GM18511 (cell line): ENCODE measurements around the gene CORIN.
"Not testable (repeated sequence)": the region's sequence is repeated elsewhere in the genome, so short reads cannot be mapped to it uniquely, and the experiment has no call there.

Experiments
- ATAC-seq: cut with Tn5 transposase; IDR thresholded peaks from one replicate; pipeline ENCODE4 v1.9.1; 2021; ENCODE audit warnings: mild to moderate bottlenecking, moderate library complexity; ENCODE audit not compliant: unreplicated experiment

Gene CORIN

DNA sequence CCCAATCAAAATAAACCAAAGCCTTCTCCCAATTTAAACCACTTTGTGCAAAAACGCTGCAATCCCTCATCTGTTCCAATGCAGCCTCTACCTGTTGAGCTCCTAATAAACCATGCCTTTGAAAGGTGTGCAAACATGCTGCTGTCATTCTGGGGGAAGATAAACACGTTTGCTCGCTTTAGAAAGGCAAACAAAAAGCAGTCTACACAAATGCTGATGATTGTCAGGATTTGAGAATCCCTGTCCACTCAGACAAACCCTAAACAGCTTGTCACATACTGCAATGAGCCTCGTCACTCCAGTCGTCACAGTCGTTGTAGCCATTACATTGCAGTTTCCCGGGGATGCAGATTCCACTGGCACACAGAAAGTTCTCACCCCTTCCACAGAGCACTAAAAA is 145.2 kb downstream of the CORIN start:
- ATAC-seq, result no peak

DNA sequence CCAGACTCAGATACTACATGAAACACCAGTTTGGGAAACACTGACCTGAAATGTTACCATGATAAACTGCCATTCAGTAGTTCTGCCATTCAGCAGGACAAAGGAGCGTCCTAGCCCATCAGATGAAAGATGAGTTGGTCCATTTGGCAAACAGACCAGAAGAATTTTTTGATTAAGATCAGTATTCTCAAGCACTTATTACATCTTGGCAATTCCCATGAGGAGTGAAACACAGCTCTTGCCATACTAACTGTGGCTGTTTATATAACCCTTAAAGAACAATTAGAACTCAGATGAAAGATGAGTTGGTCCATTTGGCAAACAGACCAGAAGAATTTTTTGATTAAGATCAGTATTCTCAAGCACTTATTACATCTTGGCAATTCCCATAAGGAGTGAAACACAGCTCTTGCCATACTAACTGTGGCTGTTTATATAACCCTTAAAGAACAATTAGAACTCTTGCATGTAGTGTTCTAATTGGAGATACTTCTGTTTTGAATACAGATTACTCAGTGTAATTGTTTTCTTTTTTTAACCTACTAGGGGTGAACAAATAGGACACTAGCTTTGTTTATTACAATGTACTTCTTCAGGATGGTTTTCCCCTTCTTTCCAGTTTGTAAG is 146.0 kb downstream of the CORIN start:
- ATAC-seq, result not testable (repeated sequence)

DNA sequence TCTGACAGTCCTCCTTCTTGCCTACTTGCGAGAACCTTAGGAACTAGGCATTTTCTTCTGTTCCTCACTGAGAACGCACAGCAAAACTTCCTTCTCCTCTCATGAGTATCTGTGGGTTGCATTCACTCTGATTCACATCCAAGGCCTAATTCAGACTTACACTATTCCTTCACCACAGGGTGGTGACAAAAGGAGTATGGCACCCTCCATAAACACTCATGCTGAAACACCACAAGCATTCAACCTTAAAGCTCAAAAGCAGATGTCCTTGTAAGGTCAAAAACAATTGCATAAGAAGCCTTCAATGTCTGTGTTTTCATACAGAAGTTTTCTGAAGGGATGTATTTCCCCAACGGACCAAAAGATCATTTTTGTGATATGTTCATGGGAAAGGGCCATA is 147.3 kb downstream of the CORIN start:
- no peak for ATAC-seq

DNA sequence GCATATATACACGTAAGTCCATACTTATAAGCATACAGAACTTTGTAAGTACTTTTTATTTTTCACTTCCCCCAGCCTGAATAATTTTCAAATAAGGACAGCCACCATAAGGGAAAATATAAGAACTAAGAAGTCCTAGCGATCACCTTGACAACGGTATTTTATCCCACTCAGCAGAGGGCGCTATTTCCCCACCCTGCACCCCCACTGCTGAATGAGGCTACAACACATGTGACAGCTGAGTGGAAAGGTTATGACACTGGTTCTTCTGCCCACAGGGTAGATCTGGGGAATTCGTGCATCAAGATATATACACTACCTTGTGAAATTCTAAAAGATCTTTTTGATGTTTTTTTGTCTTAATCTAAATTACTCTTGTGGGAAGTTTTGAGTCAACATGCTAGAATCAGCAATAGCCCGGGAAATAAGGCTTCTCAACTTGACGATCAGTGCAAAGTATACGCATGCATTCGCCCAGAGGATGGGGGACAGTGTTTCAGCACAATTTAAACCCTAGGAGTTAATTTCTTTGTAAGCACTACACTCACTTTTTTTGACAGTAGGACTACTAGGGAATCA is 151.5 kb downstream of the CORIN start:
- ATAC-seq, result peak; percentile 90

DNA sequence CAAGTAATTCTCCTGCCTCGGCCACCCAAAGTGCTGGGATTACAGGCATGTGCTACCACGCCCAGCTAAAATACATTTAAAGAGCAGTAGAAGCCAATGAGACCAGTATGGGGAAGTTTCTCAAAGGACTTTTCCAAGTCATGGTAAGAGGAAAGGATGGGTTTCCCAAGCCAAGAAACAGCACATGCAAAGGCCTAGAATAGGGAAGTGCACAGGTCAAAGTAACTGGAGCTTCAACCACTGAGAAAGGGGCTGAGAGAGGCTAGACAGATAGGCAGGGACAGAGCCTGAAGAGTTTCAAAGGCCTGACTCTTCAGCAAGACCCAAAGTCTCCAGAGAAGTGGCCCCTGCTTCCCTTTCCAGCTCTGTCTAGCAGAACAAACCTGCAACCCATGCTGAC is 162.1 kb downstream of the CORIN start:
- ATAC-seq, result no peak

DNA sequence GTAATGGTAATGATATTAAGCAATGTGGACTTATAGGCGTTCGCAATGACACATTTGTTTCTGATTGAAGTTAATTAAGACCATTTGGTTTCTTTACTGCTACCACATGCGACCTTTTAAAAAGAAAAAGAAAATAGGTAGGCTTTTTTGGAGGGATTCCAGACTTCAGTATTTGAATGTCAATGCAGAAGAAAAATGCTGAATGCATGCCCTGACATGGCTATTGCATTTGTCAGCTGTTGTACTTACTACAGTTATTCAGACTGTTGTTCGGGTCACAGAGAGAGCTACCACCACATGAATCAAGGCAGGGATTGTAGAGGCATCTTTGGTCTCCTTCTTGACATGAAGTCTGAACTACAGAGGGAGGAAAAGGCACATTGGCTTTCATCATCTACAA is 163.7 kb downstream of the CORIN start:
- no peak for ATAC-seq

DNA sequence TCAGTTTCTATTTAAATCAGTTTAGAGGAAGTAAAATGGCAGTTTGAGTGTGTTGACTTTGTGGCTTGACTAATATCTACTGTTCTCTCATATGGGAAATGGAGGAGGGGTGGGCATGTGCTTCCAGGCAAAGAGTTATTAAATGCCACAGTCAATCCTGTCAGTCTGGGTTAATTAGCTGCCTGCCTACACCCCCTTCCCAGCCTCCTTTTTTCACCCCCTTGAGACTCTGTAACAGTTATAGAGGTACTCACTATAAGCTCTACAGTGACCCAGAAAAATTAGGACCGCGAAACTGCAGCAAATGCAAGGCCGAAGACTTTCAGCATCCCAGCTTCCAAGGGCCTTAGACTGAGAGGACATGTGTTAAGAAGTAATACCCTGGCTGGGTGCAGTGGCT is 165.2 kb downstream of the CORIN start:
- no peak for ATAC-seq

DNA sequence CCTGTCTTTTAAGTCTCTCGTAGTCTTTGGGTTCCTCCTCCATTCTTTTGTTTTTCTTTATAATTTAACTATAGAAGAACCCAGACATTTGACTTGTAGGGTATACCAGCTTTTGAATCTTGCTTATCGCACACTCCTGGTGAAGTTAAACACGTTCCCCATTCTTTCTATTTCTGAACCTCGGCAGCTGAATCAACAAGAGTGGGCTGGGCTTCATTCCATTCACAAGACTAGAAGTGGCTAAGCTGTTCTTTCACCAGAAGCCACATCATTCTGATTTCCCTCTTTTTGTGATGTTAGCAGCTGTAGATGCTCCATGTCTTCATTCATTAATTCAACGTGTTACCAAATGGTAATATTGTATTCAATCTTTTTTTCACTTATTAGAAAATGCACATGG is 167.9 kb downstream of the CORIN start:
- no peak for ATAC-seq

DNA sequence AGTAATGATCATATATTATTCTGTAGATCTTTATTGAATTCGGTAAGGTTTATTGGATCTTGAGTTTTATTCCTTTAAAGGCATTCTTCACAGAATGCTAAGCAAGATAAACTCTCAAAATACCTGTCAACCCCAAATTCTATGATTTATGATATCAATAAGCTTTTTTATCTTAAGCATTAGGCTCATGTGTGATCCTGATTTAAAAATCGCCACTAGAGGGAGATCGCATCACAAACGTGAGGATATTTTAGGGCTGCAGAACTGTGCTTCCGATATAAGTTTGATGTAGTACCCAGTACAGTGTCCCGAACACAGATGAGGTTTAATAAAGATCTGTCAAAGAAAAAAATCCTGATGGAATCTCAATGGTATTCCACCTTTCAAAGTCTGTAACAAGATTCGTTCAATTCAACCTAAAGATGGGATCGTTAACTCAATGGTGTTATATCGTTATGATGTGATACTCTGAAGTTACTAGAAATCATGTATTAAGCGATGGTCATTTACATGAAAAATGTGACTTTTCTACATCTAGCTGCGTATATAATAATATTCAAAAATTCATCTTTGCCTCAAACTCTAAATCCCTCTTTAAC is 169.0 kb downstream of the CORIN start:
- peak; percentile 85 for ATAC-seq

DNA sequence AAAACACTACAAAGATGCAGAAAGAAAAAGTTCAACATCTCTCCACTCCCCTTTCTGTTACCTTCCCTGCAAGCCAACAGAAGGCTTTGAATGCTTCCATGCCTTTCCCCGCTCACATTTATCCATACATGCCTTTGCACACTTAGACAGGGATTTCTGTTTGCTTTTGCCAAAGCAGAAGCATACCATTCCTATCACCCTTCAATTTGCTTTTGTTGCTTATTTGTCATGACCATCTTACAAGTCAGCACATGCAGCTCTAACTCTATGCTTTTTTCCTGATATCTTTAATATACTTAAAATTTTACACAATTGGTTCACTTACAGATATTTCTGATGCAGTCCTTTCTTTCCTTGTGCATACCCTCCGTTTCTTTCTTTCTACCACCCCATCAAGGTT is 169.6 kb downstream of the CORIN start:
- no peak for ATAC-seq

DNA sequence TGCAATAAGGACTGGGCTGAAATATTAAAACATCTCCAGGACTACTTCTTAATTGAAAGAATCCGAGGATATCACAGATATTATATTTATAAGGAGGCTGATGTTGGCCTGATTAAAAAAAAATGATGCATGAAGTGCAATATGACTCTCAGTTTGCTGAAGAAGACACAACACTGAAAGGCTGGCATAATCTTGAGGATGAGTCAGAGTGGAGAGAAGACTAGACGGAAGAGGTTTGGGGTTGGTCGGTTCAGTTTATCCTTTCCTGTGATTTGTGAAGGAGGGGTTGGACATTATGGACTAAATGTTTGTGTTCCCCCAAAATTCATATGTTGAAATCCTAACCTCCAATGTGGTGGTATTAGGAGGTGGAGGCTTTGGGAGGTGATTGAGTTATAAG is 170.3 kb downstream of the CORIN start:
- no peak for ATAC-seq

DNA sequence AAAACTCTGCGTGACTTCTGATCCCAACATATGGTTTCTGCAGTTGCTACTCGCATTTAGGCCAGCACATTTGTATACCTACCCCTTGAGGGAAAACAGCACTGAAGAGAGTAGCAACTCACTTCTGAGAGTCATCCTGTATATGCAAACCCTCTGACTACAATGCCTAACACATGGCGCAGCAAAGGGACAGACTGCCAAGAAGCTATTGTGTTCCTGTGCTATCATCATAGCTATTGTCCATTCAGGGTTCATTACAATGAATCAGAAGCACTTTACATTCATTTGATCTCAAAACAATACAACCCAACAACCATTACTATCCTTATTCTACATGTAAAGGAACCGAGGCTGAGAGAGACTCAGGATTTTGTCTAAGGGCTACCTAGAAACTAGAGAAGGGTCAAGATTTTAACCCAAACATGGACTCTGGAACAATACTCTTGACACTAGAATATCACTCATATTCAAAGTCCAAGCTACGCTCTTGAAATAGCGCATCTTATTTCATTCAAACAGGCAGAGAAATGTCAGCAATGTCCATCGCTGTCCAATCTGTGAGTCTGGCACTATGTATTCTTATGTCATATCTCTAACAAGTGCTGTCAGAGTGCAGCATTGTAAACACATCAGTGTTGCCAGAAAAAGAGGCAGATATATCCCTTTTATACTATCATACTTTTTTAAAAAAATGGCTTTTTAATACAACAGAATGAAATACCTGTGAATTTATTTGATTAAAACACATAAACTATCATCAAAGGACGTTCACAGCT is 173.6 kb downstream of the CORIN start:
- ATAC-seq, result no peak

DNA sequence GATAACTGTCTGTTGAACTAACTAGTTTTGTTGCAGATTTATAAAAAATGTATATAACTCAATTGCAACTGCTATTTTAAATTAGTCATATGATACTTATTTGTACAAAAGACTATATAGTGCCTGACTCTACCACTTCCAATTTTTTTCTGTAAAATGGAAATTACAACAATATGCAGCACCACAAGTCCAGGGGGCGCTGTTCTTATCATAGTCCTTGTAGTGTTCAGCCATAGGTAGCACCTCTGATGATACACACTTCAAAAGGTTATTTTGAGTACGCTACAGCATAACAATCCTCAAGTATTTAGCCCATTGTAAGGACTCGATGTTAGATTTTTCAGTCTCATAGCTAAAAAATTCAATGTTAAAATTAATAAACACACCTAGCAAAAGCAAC is 174.9 kb downstream of the CORIN start:
- ATAC-seq, result peak; percentile 50

DNA sequence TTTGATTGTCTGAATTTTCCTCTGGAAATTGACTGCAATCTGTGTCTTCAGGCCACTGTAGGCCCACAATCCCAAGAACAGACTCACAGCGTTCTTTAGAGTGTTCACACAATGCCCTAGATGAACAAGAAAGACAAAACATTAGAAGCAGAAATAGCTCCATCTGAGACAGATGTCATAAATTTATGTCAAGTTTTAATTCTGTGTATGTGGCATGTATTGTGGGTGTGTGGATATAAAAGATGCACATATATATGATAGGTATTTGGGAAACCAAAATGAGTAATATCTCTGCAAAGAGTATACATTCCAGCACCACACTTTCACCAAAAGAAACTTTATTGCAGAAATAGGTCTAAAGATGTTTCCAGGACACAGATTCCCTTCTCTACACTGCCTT is 176.1 kb downstream of the CORIN start:
- ATAC-seq, result no peak

DNA sequence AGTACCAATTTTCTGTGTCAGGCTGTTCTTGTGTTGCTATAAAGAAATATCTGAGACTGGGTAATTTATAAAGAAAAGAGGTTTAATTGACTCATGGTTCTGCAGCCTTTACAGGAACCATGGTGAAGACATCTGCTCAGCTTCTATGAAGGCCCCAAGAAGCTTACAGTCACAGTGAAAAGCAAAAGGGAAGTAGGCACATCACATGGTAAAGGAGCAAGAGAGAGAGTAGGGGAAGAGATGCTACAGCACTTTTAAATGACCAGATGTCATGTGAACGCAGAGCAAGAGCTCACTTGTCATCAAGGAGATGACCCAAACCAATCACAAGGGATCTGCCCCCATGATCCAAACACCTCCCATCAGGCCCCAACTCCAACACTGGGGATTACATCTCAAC is 178.5 kb downstream of the CORIN start:
- no peak for ATAC-seq

DNA sequence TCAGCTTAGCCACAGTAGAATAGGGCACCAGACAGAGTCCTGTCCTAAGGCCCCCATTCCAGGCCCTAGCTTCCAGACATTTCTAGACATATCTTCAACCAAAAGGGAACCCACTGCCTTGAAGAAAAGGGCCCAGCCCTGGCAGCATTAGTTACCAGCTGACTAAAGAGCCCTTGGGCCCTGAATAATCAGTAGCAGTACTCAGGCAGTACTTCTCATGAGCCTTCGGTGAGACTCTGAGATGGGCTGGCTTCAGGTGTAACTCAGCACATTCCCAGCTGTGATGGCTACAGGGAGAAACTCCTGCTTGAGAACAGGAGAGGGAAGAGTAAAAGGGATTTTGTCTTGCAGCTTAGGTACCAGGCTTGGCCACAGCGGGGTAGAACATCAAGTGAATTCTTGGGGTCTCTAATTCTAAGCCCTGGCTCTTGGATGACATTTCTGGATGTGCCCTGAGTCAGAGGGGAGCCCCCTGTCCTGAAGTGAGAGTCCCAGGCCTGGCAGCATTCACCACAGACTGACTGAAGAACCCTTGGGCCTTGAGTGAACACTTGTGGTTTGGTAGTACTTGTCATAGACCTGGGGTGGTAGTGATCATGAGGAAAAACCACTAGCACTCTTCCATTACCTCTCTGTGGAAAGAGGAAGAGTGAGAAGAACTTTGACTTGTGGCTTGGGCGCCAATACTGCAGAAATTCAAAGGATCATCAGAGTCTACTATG is 182.7 kb downstream of the CORIN start:
- no peak for ATAC-seq

DNA sequence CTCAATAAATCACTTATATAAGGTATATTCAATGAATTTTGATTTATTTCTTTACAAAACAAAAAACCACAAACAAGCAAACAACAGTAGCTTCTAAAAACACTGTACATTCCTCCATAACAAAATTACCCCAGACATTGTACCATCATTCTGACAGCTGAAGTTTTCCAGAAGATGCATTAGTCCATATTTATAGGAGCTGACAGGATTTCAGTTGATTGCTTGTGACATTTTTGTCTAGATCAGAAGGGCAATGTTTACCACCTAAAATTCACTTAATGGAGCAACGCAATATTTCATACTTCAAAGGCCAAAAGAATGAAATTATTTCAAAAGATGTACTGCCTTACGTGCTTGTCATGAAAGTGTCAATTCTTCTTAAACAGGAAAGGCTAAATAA is 185.8 kb downstream of the CORIN start:
- ATAC-seq, result no peak

DNA sequence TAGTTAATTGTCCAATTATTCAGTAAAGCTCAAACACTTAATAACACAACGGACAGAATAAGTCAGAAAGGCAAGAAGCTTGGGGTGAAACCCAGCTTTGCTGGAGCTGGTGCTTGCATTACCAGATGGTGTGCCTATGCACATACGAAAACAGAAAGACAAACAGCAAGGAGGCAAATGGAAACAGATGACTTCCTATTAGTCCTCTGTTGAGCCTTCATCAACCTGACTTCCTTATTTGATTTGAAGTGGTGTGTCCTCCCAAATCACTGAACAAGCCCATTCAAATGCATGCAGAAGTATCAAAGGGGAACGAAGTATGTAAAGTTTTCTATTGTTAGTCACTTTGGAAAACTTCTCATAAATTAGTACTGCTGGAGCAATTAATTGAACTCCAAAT is 186.6 kb downstream of the CORIN start:
- ATAC-seq, result no peak

DNA sequence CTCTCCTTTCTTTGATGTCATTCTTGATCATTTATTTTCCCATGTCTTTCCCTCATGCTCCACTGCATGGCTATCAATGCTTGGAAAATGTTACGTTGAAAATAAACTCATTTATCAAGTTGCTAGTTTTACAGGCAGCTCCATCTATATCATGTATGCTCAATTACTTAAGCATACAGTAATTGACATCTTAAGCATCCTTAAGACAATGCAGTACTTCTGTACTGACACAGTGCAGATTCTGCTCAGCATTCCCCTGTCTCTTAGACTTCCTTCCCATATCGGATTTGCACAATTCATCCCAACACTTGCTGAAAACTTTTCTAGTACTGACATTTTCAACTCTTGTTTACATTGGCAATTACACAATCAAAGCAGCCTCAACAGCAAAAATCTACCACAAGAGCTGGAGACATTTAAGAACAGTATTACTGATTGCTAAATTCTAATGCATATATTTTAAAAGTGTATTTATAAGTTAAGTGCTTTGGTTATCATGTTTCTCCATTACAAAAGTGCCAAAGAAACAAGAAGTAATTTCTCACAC is 187.2 kb downstream of the CORIN start:
- ATAC-seq, result no peak

DNA sequence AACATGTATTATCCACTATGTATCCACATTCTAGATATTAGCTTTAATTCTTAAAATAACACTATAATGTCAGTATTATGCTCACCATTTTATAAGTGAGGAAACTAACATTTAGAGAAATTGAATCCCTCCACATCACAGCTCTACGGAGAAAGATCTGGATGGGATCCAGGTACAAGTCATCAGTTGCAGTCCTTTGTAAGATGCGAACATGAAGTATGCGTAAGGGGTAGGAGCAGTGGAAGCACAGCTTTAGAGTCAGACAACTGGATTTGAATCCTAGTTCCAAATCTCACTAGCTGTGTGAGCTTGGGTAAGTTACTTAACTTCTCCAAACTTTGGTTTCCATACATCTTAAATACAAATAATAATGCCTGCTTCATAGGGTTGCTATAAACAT is 190.3 kb downstream of the CORIN start:
- ATAC-seq, result no peak

DNA sequence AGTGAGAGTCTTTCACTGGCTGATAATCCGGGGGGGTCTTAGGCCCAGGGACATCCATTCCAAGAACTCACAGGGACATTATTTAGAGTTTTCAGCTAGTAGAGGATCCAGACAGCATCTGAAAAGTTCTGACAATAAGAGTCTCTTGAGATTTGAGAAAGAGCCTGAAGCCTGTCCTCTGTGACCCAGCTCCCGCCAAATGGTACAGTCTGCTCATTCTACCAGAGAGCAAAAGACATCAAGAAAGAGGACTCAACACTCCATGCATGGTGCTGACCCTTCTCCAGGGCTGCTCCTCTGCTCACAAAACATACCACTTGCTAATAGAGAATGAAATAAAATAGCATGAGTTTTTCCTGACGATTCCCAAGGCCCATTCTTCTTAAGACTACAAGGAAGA is 190.8 kb downstream of the CORIN start:
- ATAC-seq, result no peak
